ENCODE measurements around the gene ABHD5. TPM values are rescaled to one million over a fixed set of nuclear protein-coding genes. Genes with fewer than 3 reads are reported as not detected.

Gene ABHD5
- total RNA-seq, 1 donor: 22.7 TPM

DNA sequence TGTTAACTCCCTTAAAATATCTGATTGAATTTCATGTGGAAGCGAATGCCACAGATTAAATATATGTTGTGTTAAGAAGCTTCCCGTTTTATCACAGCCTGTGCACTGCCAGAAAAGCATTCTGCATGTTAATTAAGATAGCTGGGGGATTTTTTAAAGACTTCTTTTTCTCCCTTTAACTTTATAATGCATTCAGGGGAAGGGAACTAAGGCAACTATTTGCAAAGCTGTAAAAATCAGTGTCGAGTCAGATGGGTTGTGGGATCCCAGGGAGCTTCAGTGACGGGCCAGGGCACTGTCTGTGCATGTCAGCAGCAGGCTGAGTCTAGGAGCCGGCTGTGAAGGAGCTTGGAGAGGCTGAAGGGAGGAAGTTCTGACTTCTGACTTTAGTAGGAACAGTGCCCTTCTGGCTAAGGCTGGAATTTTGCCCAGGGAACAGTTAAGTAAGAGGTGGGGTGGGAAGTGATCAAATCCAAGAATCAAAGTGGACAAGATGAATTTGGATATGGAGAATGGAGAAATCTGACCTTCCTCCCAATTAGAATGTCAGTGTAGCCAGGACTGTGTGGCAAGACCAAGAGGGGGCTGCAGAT lies 77.7 kb downstream of the ABHD5 start:
- no peaks in the 10 kb centered on the region for H3K27me3 ChIP-seq (ENCODE audit: insufficient read depth, low read length)
- H3K4me1 ChIP-seq (ENCODE audit: insufficient read depth, low read length): peaks cover 29% of the 10 kb centered on the region
- no peak overlapping the region for H3K4me3 ChIP-seq (ENCODE audit: low read length)
- H3K9me3 ChIP-seq (ENCODE audit: low read depth, low read length): no peaks in the 10 kb centered on the region

DNA sequence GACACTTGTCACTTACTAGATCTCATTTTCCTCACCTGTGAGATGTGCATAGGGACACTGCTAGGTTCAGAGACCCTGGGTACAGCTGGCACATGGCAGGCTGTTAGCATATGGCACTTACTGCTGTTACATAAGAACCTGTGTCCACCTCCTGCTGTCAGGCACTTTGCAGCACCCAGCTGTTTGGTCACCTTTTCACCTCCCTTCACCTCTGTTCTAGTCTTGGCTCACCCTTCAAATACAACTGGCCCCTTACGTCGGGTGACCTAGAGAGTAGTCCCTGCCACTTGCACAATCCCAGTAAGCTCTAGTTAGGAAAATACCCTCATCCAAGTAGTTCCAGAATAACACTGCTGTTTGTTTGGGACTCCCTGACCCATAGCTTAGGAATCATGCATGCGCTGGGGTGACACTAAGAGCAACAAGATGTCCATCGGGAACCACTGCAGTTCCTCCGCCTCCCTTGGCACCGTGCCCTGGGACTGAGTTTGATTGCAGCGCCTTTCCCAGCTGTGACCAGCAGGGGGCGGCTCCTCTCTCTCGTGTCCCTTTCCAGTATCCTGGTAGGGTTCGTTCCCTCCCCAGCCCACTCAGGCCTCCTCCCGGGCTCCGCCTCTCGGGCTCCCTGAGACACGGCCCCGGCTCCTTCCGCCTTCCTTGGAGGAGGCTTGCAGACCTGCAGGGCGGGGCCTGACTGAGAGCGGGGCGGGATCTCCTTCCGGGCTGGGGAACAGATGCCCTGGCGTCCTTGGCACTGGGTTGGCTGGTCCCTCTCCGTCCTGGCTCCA lies 78.6 kb downstream of the ABHD5 start:
- H3K9me3 ChIP-seq (ENCODE audit: low read depth, low read length): no peaks in the 10 kb centered on the region
- H3K4me1 ChIP-seq (ENCODE audit: insufficient read depth, low read length): peaks cover 35% of the 10 kb centered on the region
- H3K4me3 ChIP-seq (ENCODE audit: low read length): no peak overlapping the region
- no peaks in the 10 kb centered on the region for H3K27me3 ChIP-seq (ENCODE audit: insufficient read depth, low read length)

DNA sequence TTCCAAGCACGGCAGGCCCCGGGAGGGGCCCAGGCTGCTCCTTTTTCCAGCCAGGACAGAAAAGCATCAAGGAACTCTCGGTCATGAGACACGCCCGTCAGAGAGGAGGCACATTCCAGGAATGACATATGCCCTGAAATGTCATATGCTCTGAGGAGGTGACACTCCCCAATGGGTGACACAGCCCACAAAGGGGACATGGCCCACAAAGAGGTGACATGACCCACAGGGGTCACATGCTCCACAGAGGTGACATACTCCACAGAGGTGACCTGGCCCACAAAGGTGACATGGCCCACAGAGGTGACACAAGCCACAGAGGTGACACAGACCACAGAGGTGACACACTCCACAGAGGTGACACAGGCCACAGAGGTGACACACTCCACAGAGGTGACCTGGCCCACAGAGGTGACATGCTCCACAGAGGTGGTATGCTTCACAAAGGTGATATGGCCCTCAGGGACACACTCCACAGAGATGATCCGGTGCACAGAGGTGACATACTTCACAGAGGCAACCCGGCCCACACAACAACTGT lies 79.2 kb downstream of the ABHD5 start:
- Histone ChIP-seq H3K27me3 (ENCODE audit: insufficient read depth, low read length) (no peaks in the 10 kb centered on the region), H3K4me3 (ENCODE audit: low read length) (no peak overlapping the region), H3K9me3 (ENCODE audit: low read depth, low read length) (no peaks in the 10 kb centered on the region), H3K4me1 (ENCODE audit: insufficient read depth, low read length) (peaks cover 35% of the 10 kb centered on the region)

DNA sequence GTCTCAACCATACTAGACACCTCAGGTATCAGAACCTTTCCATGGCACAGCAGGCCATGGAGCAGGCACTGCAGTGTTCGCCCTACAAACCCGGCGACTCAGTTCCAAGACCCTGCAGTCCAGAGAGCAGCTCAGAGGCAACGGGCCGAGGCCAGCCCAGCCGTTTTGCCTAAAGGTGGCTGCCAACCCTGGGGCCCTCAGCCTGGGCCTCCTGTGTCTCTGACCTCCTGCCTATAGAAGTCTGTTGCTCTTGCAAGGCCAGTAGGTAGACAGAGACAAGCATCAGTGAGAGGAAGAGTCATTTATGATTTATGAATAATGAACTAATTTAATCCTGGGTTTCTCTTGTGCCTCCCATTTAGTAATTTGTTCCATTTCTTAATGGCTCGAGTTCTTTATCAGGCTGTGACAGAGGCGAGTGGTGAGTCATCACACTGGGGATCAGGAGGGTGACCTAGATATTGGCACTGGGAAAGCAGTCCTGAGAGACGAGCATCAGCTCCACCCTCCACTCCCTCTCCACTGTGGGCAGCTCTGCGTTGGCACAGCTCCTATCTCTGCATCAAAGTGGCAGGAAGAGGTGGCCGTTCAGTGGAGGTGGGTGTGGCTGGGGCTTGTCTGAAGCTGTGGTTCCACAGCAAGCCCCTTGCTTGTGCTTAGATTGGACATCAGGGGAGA lies 79.8 kb downstream of the ABHD5 start:
- Histone ChIP-seq H3K4me3 (ENCODE audit: low read length) (no peak overlapping the region), H3K9me3 (ENCODE audit: low read depth, low read length) (no peaks in the 10 kb centered on the region), H3K4me1 (ENCODE audit: insufficient read depth, low read length) (peaks cover 35% of the 10 kb centered on the region), H3K27me3 (ENCODE audit: insufficient read depth, low read length) (no peaks in the 10 kb centered on the region)

DNA sequence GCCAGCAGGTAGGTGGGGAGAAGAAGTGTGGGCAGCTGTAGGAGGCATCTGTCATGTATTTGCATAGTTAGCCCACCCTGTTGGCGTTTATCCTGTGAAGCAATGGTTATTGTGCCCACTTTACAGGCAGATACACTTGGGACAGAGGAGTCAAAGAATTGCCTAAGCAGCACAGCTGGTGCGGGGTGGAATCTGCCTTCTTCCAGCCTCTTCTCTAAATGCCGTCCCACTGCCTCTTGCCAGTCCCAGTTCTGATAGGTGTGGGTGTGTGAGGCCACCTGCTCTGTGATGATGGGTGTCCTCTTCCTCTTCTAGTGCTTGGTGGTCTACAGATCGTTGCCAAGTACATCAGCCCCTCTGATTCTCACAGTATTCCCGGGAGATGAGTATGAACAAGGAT lies 80.9 kb downstream of the ABHD5 start:
- Histone ChIP-seq H3K9me3 (ENCODE audit: low read depth, low read length) (no peaks in the 10 kb centered on the region), H3K27me3 (ENCODE audit: insufficient read depth, low read length) (no peaks in the 10 kb centered on the region), H3K4me3 (ENCODE audit: low read length) (no peak overlapping the region), H3K4me1 (ENCODE audit: insufficient read depth, low read length) (peaks cover 35% of the 10 kb centered on the region)

DNA sequence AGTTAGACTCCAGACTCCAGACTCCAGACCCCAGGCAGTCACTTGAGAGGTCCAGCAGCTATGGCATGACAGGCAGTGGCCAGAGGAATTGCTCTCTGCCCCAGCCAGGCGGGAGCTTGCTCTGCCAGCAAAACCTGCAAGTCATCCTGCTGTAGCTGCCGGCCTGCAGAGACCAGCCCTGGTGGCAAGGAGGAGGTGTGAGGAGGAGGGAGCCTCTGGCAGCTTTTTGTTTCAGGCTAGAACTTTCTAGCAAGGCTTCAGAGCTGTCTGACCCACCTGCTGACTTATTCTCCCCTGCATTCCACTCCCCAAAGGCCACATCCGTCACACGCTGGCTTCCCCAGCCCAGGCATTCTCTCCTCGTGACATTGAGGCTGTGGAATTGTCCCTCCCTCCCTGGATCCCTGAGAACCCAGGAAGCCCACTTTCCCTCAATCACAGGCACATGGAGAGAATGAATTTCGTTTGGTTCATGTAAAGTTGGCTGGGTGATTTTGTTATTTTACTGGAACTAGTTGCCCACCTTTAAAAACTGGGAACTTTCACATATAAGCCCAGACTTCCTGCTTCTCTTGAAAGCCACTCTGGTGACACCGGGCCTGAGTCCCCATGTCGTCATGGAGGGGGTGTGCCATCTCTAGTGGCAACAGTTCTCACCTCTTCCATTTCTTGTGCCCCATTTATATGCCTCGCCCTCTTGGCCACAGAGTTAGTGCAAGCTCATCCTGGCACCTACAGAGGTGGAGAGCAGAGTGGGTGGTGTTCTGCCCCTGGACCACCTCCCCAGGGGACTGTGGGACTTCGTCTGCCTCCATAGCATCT lies 82.7 kb downstream of the ABHD5 start:
- no peaks in the 10 kb centered on the region for H3K27me3 ChIP-seq (ENCODE audit: insufficient read depth, low read length)
- H3K9me3 ChIP-seq (ENCODE audit: low read depth, low read length): no peaks in the 10 kb centered on the region
- H3K4me1 ChIP-seq (ENCODE audit: insufficient read depth, low read length): peaks cover 35% of the 10 kb centered on the region
- H3K4me3 ChIP-seq (ENCODE audit: low read length): no peak overlapping the region

DNA sequence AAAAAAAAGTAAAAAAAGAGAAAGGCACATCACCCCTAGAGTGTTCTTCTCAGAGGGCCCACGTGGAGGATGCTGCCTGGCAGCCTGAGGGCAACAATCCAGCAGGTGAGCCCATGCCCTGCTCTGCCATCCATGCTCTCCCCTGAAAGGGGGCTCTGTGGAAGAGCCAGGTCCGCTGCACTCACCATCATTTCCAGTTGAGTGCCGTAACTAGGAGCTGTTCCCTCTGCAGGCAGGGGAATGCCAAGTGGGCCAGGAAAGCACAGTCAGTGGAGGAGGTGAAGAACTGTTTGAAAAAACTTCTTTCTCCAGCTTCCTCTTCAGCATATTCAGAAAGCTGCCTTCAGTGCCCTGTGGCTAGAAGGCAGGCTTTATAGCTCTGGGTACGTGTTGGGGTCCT lies 84.1 kb downstream of the ABHD5 start:
- H3K27me3 ChIP-seq (ENCODE audit: insufficient read depth, low read length): no peaks in the 10 kb centered on the region

DNA sequence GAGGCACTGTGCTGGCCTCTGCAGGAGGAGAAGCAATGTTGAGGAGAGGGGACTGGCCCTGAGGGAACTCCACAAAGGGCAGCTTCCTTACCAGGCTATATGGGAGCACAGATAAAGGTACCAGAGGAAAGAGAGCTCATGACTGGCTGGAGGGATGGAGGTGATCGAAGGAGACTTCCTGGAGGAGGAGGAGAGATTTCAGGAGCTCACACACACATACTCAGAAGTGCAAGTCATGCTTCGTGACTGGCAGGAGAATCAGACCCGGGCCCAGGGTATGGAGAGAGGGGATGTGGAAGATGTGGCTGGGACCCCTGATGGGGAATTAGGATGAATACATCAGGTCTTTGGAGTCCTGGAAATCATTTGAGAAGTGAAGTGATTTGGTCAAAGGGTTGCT lies 85.4 kb downstream of the ABHD5 start:
- H3K9me3 ChIP-seq (ENCODE audit: low read depth, low read length): no peaks in the 10 kb centered on the region
- no peak overlapping the region for H3K4me3 ChIP-seq (ENCODE audit: low read length)
- no peaks in the 10 kb centered on the region for H3K27me3 ChIP-seq (ENCODE audit: insufficient read depth, low read length)
- H3K4me1 ChIP-seq (ENCODE audit: insufficient read depth, low read length): peaks cover 15% of the 10 kb centered on the region

More for the DNA sequence above, 84.1 kb downstream of the ABHD5 start:
- H3K4me1 ChIP-seq (ENCODE audit: insufficient read depth, low read length): peaks cover 23% of the 10 kb centered on the region
- no peaks in the 10 kb centered on the region for H3K9me3 ChIP-seq (ENCODE audit: low read depth, low read length)
- no peak overlapping the region for H3K4me3 ChIP-seq (ENCODE audit: low read length)

DNA sequence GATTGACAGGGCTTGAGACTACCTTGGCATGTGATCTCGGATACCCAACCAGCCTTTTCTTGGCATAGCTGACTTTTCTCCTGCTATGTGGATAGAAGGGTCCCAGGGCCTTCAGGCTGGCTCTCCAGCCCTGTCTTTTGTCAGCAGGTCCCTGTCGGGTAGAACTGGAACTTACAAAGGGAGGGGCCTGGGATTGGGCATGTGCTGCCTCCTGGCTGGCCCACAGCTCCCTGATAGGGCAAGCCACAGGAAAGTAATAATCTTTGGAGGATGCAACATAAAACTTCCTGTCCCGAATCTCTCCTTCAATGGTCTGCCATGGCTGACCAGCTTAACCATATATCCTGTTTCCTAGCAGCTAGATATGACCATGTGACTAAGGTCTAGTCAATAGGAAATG lies 89.1 kb downstream of the ABHD5 start:
- H3K4me3 ChIP-seq (ENCODE audit: low read length): no peak overlapping the region
- H3K9me3 ChIP-seq (ENCODE audit: low read depth, low read length): no peaks in the 10 kb centered on the region
- H3K27me3 ChIP-seq (ENCODE audit: insufficient read depth, low read length): no peaks in the 10 kb centered on the region
- no peaks in the 10 kb centered on the region for H3K4me1 ChIP-seq (ENCODE audit: insufficient read depth, low read length)

DNA sequence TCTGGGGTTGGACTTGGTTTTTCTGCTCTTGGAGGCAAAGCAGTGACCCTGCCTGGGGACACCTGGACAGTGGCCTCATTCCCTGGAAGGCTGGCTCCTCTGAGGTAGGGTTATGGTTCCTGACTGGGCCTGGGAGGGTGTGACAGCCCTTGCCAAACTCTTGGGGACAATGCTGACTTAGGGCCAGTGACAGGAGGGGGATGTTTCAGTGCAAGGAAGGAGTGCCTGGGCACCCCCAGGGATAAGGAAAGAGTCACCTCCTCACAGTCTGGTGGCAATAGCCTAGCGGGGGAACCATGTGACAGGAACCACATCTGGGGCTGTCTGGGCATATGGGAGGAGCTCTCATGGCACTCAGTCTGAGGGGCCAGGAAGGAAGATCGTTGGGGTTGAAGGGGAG lies 91.8 kb downstream of the ABHD5 start:
- Histone ChIP-seq H3K9me3 (ENCODE audit: low read depth, low read length) (no peaks in the 10 kb centered on the region), H3K27me3 (ENCODE audit: insufficient read depth, low read length) (no peaks in the 10 kb centered on the region), H3K4me1 (ENCODE audit: insufficient read depth, low read length) (no peaks in the 10 kb centered on the region), H3K4me3 (ENCODE audit: low read length) (no peak overlapping the region)

Other genes starting within 250 kb of the ABHD5 start
- gene ANO10, start 68.9 kb upstream of the ABHD5 start, total RNA-seq: 7.1 TPM

Measured in mononuclear cell (primary cell).